Panc1 (cell line): ENCODE data around the gene DACH1. TPM values are rescaled to one million over a fixed set of nuclear protein-coding genes. Genes with fewer than 3 reads are reported as not detected.

ENCODE experiments used
- ATAC-seq: fragments of 200-7000 bp; cut with Tn5 transposase; 2 replicates; pipeline ENCODE4 v1.9.1; 2020; ENCODE audit warnings: mild to moderate bottlenecking, moderate library complexity
- BruUV-seq: library from RNA; stranded (reverse); fragments of 400-500 nt; replicated peaks from 2 replicates; lab custom pipeline; 2021; lab: Mats Ljungman, UMichigan
- CTCF ChIA-PET: fragments of 300-600 bp; sonication (Branson Sonifier 250); formaldehyde crosslinking; loops from one replicate; lab custom pipeline; 2022; ENCODE audit warnings: antibody characterized with exemption; lab: Charles Lee
- POLR2A ChIA-PET: fragments of 300-600 bp; sonication (Branson Sonifier 250); formaldehyde crosslinking; loops from one replicate; lab custom pipeline; 2022; ENCODE audit warnings: antibody characterized with exemption; lab: Charles Lee
- DNase-seq: peaks from one replicate; pipeline ENCODE4 v3.0.0-alpha.2; 2010; ENCODE audit warnings: low read depth, low spot score
- H3K27ac ChIP-seq: 2 replicates; pipeline ENCODE4 v1.5.1; 2011; ENCODE audit warnings: mild to moderate bottlenecking, low read length, inconsistent platforms
- H3K27me3 ChIP-seq: fragments of 200-500 bp; sonication (Bioruptor generic); 2 replicates; pipeline ENCODE4 v1.6.0; 2014; ENCODE audit warnings: low read length, inconsistent platforms; ENCODE audit not compliant: control insufficient read depth, insufficient read depth
- H3K36me3 ChIP-seq: fragments of 200-500 bp; sonication (Bioruptor generic); 2 replicates; pipeline ENCODE4 v1.5.1; 2014; ENCODE audit warnings: inconsistent platforms, mild to moderate bottlenecking, low read length, moderate library complexity; ENCODE audit not compliant: control insufficient read depth, insufficient read depth
- H3K4me1 ChIP-seq: 2 replicates; pipeline ENCODE4 v1.5.1; 2011; ENCODE audit warnings: inconsistent platforms, mild to moderate bottlenecking, low read length, moderate library complexity; ENCODE audit not compliant: control insufficient read depth, insufficient read depth
- H3K4me3 ChIP-seq, 2 experiments: 2 replicates each; pipeline ENCODE4 v1.5.1; 2011 to 2012; ENCODE audit warnings: low read depth in 2 of 2, low read length in 2 of 2, mild to moderate bottlenecking in 2 of 2, inconsistent platforms in 1 of 2, moderate library complexity in 1 of 2
- H3K9me3 ChIP-seq: fragments of 200-500 bp; sonication (Bioruptor generic); 2 replicates; pipeline ENCODE4 v1.5.1; 2014; ENCODE audit warnings: low read depth, mild to moderate bottlenecking, inconsistent platforms, low read length, moderate library complexity; ENCODE audit not compliant: control insufficient read depth, insufficient read depth
- CTCF ChIP-seq: fragments of 450-650 bp; IDR thresholded peaks from 2 replicates; pipeline ENCODE4 v1.5.1; 2017; ENCODE audit warnings: mild to moderate bottlenecking
- POLR2AphosphoS5 ChIP-seq: IDR thresholded peaks from 2 replicates; pipeline ENCODE4 v1.6.1; 2012; ENCODE audit warnings: mild to moderate bottlenecking, low read depth, low read length, moderate library complexity
- REST ChIP-seq, 2 experiments: IDR thresholded peaks; 2 replicates each; pipeline ENCODE4 v1.6.1; 2011 to 2012; ENCODE audit warnings: low read depth in 2 of 2, control low read depth in 1 of 2, low read length in 1 of 2, mild to moderate bottlenecking in 1 of 2, moderate library complexity in 1 of 2; ENCODE audit not compliant: insufficient read depth in 1 of 2
- SIN3A ChIP-seq: IDR thresholded peaks from 2 replicates; pipeline ENCODE4 v1.6.1; 2012; ENCODE audit warnings: low read depth, mild to moderate bottlenecking, low read length, moderate library complexity, borderline replicate concordance; ENCODE audit not compliant: insufficient read depth
- TCF7L2 ChIP-seq: IDR thresholded peaks from 2 replicates; pipeline ENCODE4 v1.6.1; 2011; ENCODE audit warnings: mild to moderate bottlenecking, low read depth, low read length, inconsistent platforms
- in situ Hi-C: cut with HindIII; loops from 2 replicates; pipeline ENCODE4 v1.10.0; 2016; ENCODE audit warnings: low sequenced_read_pairs, low pct_unique_long_range_greater_than_20kb
- intact Hi-C: fragments of 100-400 bp; cut with micrococcal nuclease; formaldehyde crosslinking; loops from one replicate; pipeline ENCODE4 v1.10.0; 2022; ENCODE audit not compliant: unreplicated experiment
- total RNA-seq: library from RNA; stranded (reverse); gene quantifications from one replicate; pipeline ENCODE4 v1.2.1, GENCODE V29; 2021; ENCODE audit not compliant: unreplicated experiment

The DACH1 gene
- total RNA-seq, 1 experiment from 2014 or later, result 0.54 TPM

- in situ Hi-C loops, result no loop called here
Observed at GRCh38 chr13:71852736-71853135, 14.3 kb downstream of the DACH1 start.

GRCh38 chr13:71851498-71852409 lies 15.2 kb downstream of the DACH1 start:
- ATAC-seq (no peak), DNase-seq (no peak)
- intact Hi-C loops (no loop called here), in situ Hi-C loops (no loop called here)
- H3K27me3 ChIP-seq, result no peaks in the 10 kb centered on the region
- no peaks in the 10 kb centered on the region for H3K4me1 ChIP-seq
- H3K9me3 ChIP-seq, result no peaks in the 10 kb centered on the region
- H3K4me3 ChIP-seq, result no peak overlapping the region
- no peak overlapping the region for H3K27ac ChIP-seq
- H3K36me3 ChIP-seq, result no peaks in the 10 kb centered on the region
- POLR2A ChIA-PET, result interaction anchor here (0.6 kb wide), 1 partner anchor 410 kb away, joined by 3 read pairs; no protein-coding TSS in a partner anchor
- CTCF ChIA-PET, result no interaction called here
- no TSS peak for BruUV-seq
- no peak for TF ChIP-seq POLR2AphosphoS5
- TF ChIP-seq CTCF, result no peak
- no peak for TF ChIP-seq SIN3A
- no peak for TF ChIP-seq REST (IDR thresholded peaks at IDR 0.05; ENCODE audit: insufficient read depth in 1 of 2, low read depth in 2 of 2, low read length in 1 of 2)

More at GRCh38 chr13:71852736-71853135, 14.3 kb downstream of the DACH1 start:
- Histone ChIP-seq H3K36me3 (no peaks in the 10 kb centered on the region), H3K27ac (no peak overlapping the region), H3K4me1 (no peaks in the 10 kb centered on the region), H3K27me3 (no peaks in the 10 kb centered on the region), H3K9me3 (no peaks in the 10 kb centered on the region), H3K4me3 (no peak overlapping the region)
- DNase-seq (no peak), ATAC-seq (no peak)
- BruUV-seq, result no TSS peak
- TF ChIP-seq TCF7L2 (no peak), SIN3A (no peak), POLR2AphosphoS5 (no peak), REST (IDR thresholded peaks at IDR 0.05; ENCODE audit: insufficient read depth in 1 of 2, low read depth in 2 of 2, low read length in 1 of 2) (no peak), CTCF (no peak)
- ChIA-PET POLR2A (no interaction called here), CTCF (no interaction called here)
- intact Hi-C loops, result no loop called here
